RWPE2 (cell line): Measurements from ENCODE around the gene SNX30.

ENCODE experiments used
- ATAC-seq: fragments of 200-7000 bp; cut with Tn5 transposase; 3 replicates; pipeline ENCODE4 v1.9.1; 2021; ENCODE audit warnings: low read depth
- DNase-seq: peaks from one replicate; pipeline ENCODE4 v3.0.0-alpha.2; 2020; ENCODE audit warnings: low spot score
- H3K27ac ChIP-seq: fragments of 450-650 bp; 2 replicates; pipeline ENCODE4 v1.5.1; 2017; ENCODE audit warnings: mild to moderate bottlenecking; ENCODE audit not compliant: poor library complexity, severe bottlenecking
- H3K27me3 ChIP-seq: fragments of 250-450 bp; sonication (Bioruptor Pico); 2 replicates; pipeline ENCODE4 v1.5.1; 2021; ENCODE audit warnings: mild to moderate bottlenecking, moderate library complexity; ENCODE audit not compliant: insufficient read depth, poor library complexity, severe bottlenecking
- H3K36me3 ChIP-seq: fragments of 250-450 bp; sonication (Bioruptor Pico); 2 replicates; pipeline ENCODE4 v1.5.1; 2020; ENCODE audit warnings: low read depth, mild to moderate bottlenecking, moderate library complexity
- H3K4me1 ChIP-seq: fragments of 250-450 bp; sonication (Bioruptor Pico); 2 replicates; pipeline ENCODE4 v1.5.1; 2021; ENCODE audit warnings: mild to moderate bottlenecking, moderate library complexity; ENCODE audit not compliant: insufficient read depth, poor library complexity, severe bottlenecking
- H3K4me3 ChIP-seq: fragments of 250-450 bp; sonication (Bioruptor Pico); 2 replicates; pipeline ENCODE4 v1.5.1; 2021; ENCODE audit warnings: mild to moderate bottlenecking, moderate library complexity; ENCODE audit not compliant: severe bottlenecking
- H3K9me3 ChIP-seq: fragments of 250-450 bp; sonication (Bioruptor Pico); 2 replicates; pipeline ENCODE4 v1.5.1; 2021; ENCODE audit warnings: mild to moderate bottlenecking, moderate library complexity; ENCODE audit not compliant: severe bottlenecking
- TF ChIP-seq, protein P1 (sequence below): fragments of 450-650 bp; IDR thresholded peaks from one replicate; pipeline ENCODE4 v1.5.1; 2017; ENCODE audit warnings: mild to moderate bottlenecking, moderate library complexity; ENCODE audit not compliant: poor library complexity, severe bottlenecking

Gene SNX30

DNA sequence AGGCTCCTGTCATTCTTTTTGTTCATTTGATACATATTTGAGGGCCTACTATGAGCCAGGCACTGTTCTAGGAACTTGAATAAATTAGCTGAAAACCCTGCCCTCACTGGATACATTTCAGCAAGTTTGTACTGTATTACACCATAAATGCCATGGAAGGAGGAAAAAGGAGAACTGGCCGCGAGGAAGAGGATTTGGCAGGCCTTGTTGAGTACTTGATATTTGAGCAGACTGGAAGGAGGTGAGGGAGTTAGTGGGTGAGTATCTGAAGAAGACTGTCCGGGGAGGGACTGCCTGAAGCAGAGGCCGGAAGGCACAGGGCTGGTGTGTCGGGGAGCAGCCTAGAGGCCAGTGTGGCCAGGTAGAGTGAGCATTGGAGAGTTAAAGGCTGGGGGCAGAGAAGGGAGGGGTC lies 4.5 kb downstream of the SNX30 start:
- H3K4me3 ChIP-seq, result no peak overlapping the region
- H3K27ac ChIP-seq, result peak overlapping the region; percentile 35
- TF ChIP-seq, protein P1, sequence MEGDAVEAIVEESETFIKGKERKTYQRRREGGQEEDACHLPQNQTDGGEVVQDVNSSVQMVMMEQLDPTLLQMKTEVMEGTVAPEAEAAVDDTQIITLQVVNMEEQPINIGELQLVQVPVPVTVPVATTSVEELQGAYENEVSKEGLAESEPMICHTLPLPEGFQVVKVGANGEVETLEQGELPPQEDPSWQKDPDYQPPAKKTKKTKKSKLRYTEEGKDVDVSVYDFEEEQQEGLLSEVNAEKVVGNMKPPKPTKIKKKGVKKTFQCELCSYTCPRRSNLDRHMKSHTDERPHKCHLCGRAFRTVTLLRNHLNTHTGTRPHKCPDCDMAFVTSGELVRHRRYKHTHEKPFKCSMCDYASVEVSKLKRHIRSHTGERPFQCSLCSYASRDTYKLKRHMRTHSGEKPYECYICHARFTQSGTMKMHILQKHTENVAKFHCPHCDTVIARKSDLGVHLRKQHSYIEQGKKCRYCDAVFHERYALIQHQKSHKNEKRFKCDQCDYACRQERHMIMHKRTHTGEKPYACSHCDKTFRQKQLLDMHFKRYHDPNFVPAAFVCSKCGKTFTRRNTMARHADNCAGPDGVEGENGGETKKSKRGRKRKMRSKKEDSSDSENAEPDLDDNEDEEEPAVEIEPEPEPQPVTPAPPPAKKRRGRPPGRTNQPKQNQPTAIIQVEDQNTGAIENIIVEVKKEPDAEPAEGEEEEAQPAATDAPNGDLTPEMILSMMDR, result no peak
- H3K4me1 ChIP-seq, result peaks cover 24% of the 10 kb centered on the region
- no peaks in the 10 kb centered on the region for H3K36me3 ChIP-seq
- no peak for ATAC-seq
- no peaks in the 10 kb centered on the region for H3K27me3 ChIP-seq
- no peak for DNase-seq
- no peaks in the 10 kb centered on the region for H3K9me3 ChIP-seq

DNA sequence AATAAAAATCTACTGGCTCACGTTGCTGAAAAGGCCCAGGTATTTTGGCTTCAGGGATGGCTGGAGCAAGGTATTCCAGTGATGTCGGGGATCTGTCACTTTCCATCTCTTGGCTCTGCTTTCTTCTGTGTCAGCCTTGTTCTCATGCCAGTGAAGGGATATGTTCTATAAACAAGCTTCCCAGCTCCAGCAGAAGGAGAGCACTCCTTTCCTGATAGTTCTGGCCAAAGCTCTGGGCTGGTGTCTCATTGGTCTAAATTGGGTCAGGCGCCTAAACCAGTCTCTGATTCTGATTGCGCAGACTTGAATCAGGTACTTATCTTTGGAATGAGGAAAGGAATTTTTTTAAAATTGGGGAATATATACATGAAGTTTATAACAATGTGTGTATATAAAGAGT lies 5.1 kb downstream of the SNX30 start:
- Histone ChIP-seq H3K4me3 (no peak overlapping the region), H3K9me3 (no peaks in the 10 kb centered on the region), H3K27me3 (no peaks in the 10 kb centered on the region), H3K4me1 (peaks cover 22% of the 10 kb centered on the region), H3K27ac (no peak overlapping the region), H3K36me3 (no peaks in the 10 kb centered on the region)
- TF ChIP-seq, protein P1, result no peak
- DNase-seq (no peak), ATAC-seq (no peak)

GRCh38 chr9:112757282-112757883 lies 6.8 kb downstream of the SNX30 start:
- Histone ChIP-seq H3K36me3 (no peaks in the 10 kb centered on the region), H3K27ac (no peak overlapping the region), H3K27me3 (no peaks in the 10 kb centered on the region), H3K4me3 (no peak overlapping the region), H3K4me1 (peaks cover 17% of the 10 kb centered on the region), H3K9me3 (no peaks in the 10 kb centered on the region)
- TF ChIP-seq, protein P1, result no peak
- DNase-seq (no peak), ATAC-seq (no peak)

DNA sequence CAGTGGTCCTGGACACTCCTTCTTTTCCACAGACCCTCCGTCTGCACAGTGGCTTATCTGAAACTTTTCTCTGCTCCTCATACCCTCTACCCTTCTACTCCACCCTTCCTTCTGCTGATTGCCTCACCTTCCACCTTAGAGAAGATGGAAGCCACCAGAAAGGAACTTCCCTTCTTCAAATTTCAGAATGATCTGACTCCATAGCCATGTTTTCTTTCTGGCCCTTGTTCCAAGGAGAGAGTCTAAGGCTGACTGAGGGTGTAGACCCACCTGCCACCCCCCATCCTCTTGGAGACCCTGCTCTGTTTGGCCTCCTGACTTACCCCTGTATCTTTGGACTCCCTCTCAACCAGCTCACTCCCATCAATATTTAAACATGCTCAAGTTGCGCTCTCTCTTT lies 7.4 kb downstream of the SNX30 start:
- TF ChIP-seq, protein P1, result no peak
- H3K9me3 ChIP-seq, result no peaks in the 10 kb centered on the region
- no peak overlapping the region for H3K4me3 ChIP-seq
- no peaks in the 10 kb centered on the region for H3K27me3 ChIP-seq
- no peak overlapping the region for H3K27ac ChIP-seq
- DNase-seq, result no peak
- peaks cover 17% of the 10 kb centered on the region for H3K4me1 ChIP-seq
- no peaks in the 10 kb centered on the region for H3K36me3 ChIP-seq
- ATAC-seq, result no peak

DNA sequence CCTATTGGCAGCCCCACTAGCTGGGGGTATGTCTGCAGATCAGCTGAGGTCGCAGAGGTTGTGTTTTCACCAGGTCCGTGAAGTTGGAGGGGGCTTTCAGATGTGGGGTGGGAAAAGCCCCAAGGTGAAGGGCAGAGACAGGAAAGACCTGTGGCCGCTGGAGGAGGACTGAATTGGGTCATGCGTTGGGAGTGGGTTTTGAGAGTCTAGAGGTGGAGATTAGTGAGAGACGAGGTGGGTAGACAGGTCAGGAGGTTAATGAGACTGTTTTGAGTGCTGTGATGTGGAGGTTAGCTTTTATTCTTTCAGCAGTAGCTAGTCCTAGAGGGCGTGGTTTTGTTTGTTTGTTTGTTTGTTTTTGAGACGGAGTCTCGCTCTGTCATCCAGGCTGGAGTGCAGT lies 10.3 kb downstream of the SNX30 start:
- TF ChIP-seq, protein P1, result no peak
- H3K4me1 ChIP-seq, result no peaks in the 10 kb centered on the region
- H3K27ac ChIP-seq, result no peak overlapping the region
- DNase-seq (no peak), ATAC-seq (no peak)
- H3K4me3 ChIP-seq, result no peak overlapping the region
- no peaks in the 10 kb centered on the region for H3K9me3 ChIP-seq
- no peaks in the 10 kb centered on the region for H3K27me3 ChIP-seq
- no peaks in the 10 kb centered on the region for H3K36me3 ChIP-seq
